RPMI8226 (cell line): ENCODE measurements around the gene PAK4.

Source experiments
- DNase-seq: peaks from one replicate; pipeline ENCODE4 v3.0.0-alpha.2; 2015

PAK4 gene

GRCh38 chr19:39147480-39147879, 21.9 kb downstream of the PAK4 start:
- DNase-seq, result no peak

GRCh38 chr19:39148939-39149529, 23.4 kb downstream of the PAK4 start:
- DNase-seq, result no peak

- no peak for DNase-seq
Observed at GRCh38 chr19:39150235-39150634, 24.6 kb downstream of the PAK4 start.

GRCh38 chr19:39150807-39151600, 25.4 kb downstream of the PAK4 start:
- no peak for DNase-seq

- DNase-seq, result no peak
Observed at GRCh38 chr19:39152066-39152465, 26.5 kb downstream of the PAK4 start.

GRCh38 chr19:39154100-39154628, 28.6 kb downstream of the PAK4 start:
- no peak for DNase-seq

GRCh38 chr19:39154629-39155100, 29.1 kb downstream of the PAK4 start:
- DNase-seq, result no peak

- no peak for DNase-seq
Observed at GRCh38 chr19:39155114-39155700, 29.6 kb downstream of the PAK4 start.

GRCh38 chr19:39155741-39156140, 30.2 kb downstream of the PAK4 start:
- no peak for DNase-seq

GRCh38 chr19:39156326-39157230, 31.0 kb downstream of the PAK4 start:
- DNase-seq, result no peak

GRCh38 chr19:39157275-39157996, 31.9 kb downstream of the PAK4 start:
- no peak for DNase-seq

GRCh38 chr19:39157997-39158389, 32.4 kb downstream of the PAK4 start:
- no peak for DNase-seq

- DNase-seq, result no peak
Observed at GRCh38 chr19:39158646-39159260, 33.2 kb downstream of the PAK4 start.

GRCh38 chr19:39160523-39160861, 34.9 kb downstream of the PAK4 start:
- no peak for DNase-seq

GRCh38 chr19:39160889-39161672, 35.5 kb downstream of the PAK4 start:
- DNase-seq, result no peak

GRCh38 chr19:39162441-39163043, 37.0 kb downstream of the PAK4 start:
- DNase-seq, result no peak

- DNase-seq, result no peak
Observed at GRCh38 chr19:39163621-39164020, 38.0 kb downstream of the PAK4 start.

- DNase-seq, result no peak
Observed at GRCh38 chr19:39164289-39164688, 38.7 kb downstream of the PAK4 start.

GRCh38 chr19:39165857-39166256, 40.3 kb downstream of the PAK4 start:
- DNase-seq, result no peak
